ENCODE results near the gene GALK2. TPM values are rescaled to one million over a fixed set of nuclear protein-coding genes. Genes with fewer than 3 reads are reported as not detected.

Gene GALK2
- total and polyA plus RNA-seq, 2 experiments from 2014 or later = 27.5 to 28.1 TPM

DNA sequence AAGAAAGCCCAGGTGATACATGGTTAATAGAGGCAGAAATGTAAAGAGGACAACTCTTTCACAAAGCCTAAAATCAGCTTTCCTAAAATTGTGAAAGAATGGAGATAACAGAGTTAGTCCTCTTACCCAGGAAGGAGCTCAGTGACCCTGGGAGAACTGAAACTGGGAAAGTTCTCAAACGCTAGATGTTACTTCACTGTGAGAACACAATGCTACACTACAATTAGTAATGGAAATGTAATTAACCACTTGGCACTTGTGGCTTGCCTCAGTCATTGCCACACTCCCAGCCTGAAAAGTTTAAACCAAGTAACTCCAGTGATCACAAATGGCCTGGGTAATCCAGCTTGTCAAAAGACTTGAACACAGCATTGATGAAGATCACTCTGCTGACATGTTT, 150.3 kb downstream of the GALK2 start:
- TF ChIP-seq, protein P1, sequence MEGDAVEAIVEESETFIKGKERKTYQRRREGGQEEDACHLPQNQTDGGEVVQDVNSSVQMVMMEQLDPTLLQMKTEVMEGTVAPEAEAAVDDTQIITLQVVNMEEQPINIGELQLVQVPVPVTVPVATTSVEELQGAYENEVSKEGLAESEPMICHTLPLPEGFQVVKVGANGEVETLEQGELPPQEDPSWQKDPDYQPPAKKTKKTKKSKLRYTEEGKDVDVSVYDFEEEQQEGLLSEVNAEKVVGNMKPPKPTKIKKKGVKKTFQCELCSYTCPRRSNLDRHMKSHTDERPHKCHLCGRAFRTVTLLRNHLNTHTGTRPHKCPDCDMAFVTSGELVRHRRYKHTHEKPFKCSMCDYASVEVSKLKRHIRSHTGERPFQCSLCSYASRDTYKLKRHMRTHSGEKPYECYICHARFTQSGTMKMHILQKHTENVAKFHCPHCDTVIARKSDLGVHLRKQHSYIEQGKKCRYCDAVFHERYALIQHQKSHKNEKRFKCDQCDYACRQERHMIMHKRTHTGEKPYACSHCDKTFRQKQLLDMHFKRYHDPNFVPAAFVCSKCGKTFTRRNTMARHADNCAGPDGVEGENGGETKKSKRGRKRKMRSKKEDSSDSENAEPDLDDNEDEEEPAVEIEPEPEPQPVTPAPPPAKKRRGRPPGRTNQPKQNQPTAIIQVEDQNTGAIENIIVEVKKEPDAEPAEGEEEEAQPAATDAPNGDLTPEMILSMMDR (IDR thresholded peaks at IDR 0.05; ENCODE audit: low read depth, low read length) = no peak
- Histone ChIP-seq H3K9me3 (ENCODE audit: low read depth) (no peaks in the 10 kb centered on the region), H3K27me3 (no peaks in the 10 kb centered on the region), H3K36me3 (no peaks in the 10 kb centered on the region), H3K4me3 (no peak overlapping the region), H3K27ac (no peak overlapping the region), H3K4me1 (ENCODE audit: low read depth) (peaks cover 4% of the 10 kb centered on the region)
- peak in 1 of 2 donors; percentile 18 for DNase-seq (ENCODE audit: low read depth in 1 of 2, low spot score in 1 of 2)

DNA sequence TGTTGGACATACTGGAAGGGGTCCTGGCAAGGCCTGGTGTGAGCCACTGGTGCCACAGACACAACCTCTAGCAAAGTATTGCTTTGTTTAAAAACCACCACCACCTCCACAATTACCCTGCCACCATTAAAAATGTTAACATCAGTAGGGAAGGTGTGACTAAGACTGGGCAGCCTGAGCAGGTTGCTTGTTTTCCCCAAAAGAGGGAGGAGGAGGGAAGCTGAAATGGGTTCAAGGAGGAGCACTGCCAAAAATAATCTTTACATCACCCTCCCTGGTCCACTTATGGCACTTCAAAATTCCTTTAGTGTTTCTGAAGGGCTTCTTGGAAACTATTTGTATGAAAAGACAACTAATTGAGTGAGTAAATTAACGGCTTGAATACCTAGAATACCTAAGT, 153.2 kb downstream of the GALK2 start:
- DNase-seq (ENCODE audit: low read depth in 1 of 2, low spot score in 1 of 2) = no peak
- H3K9me3 ChIP-seq (ENCODE audit: low read depth) = no peaks in the 10 kb centered on the region
- no peak overlapping the region for H3K4me3 ChIP-seq
- H3K36me3 ChIP-seq = no peaks in the 10 kb centered on the region
- TF ChIP-seq, protein P1 (IDR thresholded peaks at IDR 0.05; ENCODE audit: low read depth, low read length) = no peak
- no peak overlapping the region for H3K27ac ChIP-seq
- no peaks in the 10 kb centered on the region for H3K27me3 ChIP-seq
- H3K4me1 ChIP-seq (ENCODE audit: low read depth) = peaks cover 4% of the 10 kb centered on the region

DNA sequence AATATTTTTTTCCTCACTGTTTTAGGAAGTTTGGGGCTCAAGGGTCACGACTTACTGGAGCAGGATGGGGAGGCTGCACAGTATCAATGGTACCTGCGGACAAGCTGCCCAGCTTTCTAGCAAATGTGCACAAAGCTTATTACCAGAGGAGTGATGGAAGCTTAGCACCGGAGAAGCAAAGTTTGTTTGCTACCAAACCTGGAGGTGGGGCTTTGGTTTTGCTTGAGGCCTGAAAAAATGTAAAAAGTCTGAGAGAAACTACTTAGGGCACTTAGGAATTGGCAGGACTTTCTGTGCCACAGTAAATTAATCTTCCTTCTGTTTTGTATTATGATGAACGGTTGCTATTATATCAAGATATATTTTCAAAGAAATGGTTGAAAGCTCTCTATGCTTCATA, 157.9 kb downstream of the GALK2 start:
- Histone ChIP-seq H3K4me1 (ENCODE audit: low read depth) (peaks cover 4% of the 10 kb centered on the region), H3K27ac (no peak overlapping the region)
- TF ChIP-seq, protein P1 (IDR thresholded peaks at IDR 0.05; ENCODE audit: low read depth, low read length) = no peak

GRCh38 chr15:49328941-49329340, 158.9 kb downstream of the GALK2 start:
- TF ChIP-seq, protein P1 (IDR thresholded peaks at IDR 0.05; ENCODE audit: low read depth, low read length) = no peak
- no peak overlapping the region for H3K27ac ChIP-seq
- no peak for DNase-seq (ENCODE audit: low read depth in 1 of 2, low spot score in 1 of 2)

More for the DNA sequence above, 157.9 kb downstream of the GALK2 start:
- no peak for DNase-seq (ENCODE audit: low read depth in 1 of 2, low spot score in 1 of 2)
- no peaks in the 10 kb centered on the region for H3K9me3 ChIP-seq (ENCODE audit: low read depth)
- H3K27me3 ChIP-seq = no peaks in the 10 kb centered on the region
- no peaks in the 10 kb centered on the region for H3K36me3 ChIP-seq
- no peak overlapping the region for H3K4me3 ChIP-seq

DNA sequence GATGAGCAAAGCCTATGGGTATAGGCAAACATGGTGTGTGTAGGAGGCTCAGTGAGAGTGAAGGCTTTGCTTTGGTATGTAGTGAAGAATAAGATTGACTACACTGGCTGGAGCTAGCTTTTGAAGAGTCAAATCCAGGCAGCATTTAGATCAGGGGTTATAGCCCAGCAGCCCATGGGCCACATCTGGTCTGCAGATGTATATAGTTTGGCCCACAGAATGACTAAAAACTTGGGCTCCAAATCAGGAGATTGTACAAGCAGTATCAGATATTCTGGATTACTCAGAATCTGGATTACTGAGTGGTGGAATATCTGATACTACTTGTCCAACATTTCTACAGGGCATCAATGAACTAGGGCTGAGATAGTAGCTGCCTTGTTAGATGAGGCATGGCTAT, 160.1 kb downstream of the GALK2 start:
- no peaks in the 10 kb centered on the region for H3K4me1 ChIP-seq (ENCODE audit: low read depth)
- no peak overlapping the region for H3K27ac ChIP-seq
- H3K9me3 ChIP-seq (ENCODE audit: low read depth) = no peaks in the 10 kb centered on the region
- no peak for DNase-seq (ENCODE audit: low read depth in 1 of 2, low spot score in 1 of 2)
- no peaks in the 10 kb centered on the region for H3K27me3 ChIP-seq
- no peaks in the 10 kb centered on the region for H3K36me3 ChIP-seq
- TF ChIP-seq, protein P1 (IDR thresholded peaks at IDR 0.05; ENCODE audit: low read depth, low read length) = no peak
- H3K4me3 ChIP-seq = no peak overlapping the region

More at GRCh38 chr15:49328941-49329340, 158.9 kb downstream of the GALK2 start:
- Histone ChIP-seq H3K9me3 (ENCODE audit: low read depth) (no peaks in the 10 kb centered on the region), H3K4me1 (ENCODE audit: low read depth) (no peaks in the 10 kb centered on the region), H3K4me3 (no peak overlapping the region), H3K36me3 (no peaks in the 10 kb centered on the region), H3K27me3 (no peaks in the 10 kb centered on the region)

DNA sequence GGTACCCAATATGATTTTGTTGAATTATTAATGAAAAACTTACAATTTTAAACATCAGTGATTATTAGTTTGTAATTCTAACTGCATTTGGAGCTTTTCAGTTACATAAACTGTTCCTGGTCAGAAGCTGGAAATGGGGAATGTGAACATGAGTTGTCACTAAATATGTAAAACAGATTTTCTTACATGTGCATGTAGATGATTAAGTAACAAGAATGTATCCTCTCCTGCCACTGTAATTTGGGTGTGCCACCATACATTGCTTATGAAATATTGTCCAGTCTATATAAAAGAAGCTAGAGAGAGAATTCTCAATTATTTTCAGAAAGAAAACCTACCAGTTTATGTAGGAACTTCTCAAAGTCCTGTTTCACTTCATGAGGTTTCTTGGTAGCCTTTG, 161.4 kb downstream of the GALK2 start:
- DNase-seq (ENCODE audit: low read depth in 1 of 2, low spot score in 1 of 2) = no peak
- no peak overlapping the region for H3K27ac ChIP-seq
- H3K36me3 ChIP-seq = no peaks in the 10 kb centered on the region
- H3K9me3 ChIP-seq (ENCODE audit: low read depth) = no peaks in the 10 kb centered on the region
- TF ChIP-seq, protein P1 (IDR thresholded peaks at IDR 0.05; ENCODE audit: low read depth, low read length) = no peak
- no peaks in the 10 kb centered on the region for H3K27me3 ChIP-seq
- no peak overlapping the region for H3K4me3 ChIP-seq
- no peaks in the 10 kb centered on the region for H3K4me1 ChIP-seq (ENCODE audit: low read depth)

Data from cardiac muscle cell (in vitro differentiated cells and primary cell).